Testis (tissue), 2 donors: Measurements from ENCODE around the gene CHST8.

Experiments used
- CTCF ChIP-seq, 3 experiments: fragments of 450-650 bp in 2 of 3; fragments of 200-600 bp in 1 of 3; sonication (generic) in 1 of 3; IDR thresholded peaks; one replicate each; pipeline ENCODE4 v1.5.1; 2016 to 2019; ENCODE audit warnings: antibody characterized with exemption in 3 of 3, mild to moderate bottlenecking in 2 of 3, moderate library complexity in 1 of 3
- POLR2A ChIP-seq: fragments of 450-650 bp; IDR thresholded peaks from one replicate; pipeline ENCODE4 v1.6.1; 2017; ENCODE audit warnings: antibody characterized with exemption, mild to moderate bottlenecking, moderate library complexity

- TF ChIP-seq CTCF (IDR thresholded peaks at IDR 0.05), result no peak
- no peak for TF ChIP-seq POLR2A
Measured at GRCh38 chr19:33745297-33745696, 123.5 kb downstream of the CHST8 start.
